D721Med (cell line): ENCODE results near the gene EHBP1L1.

Experiments used
- DNase-seq: peaks from one replicate; pipeline ENCODE4 v3.0.0; 2011; ENCODE audit warnings: low spot score; ENCODE audit not compliant: insufficient read length
- FAIRE-seq: peaks from 2 replicates; lab custom pipeline; 2011; peaks lifted over from hg19 to GRCh38; lab: Jason Lieb, UNC
- CTCF ChIP-seq: IDR thresholded peaks from 2 replicates; pipeline ENCODE4 v1.5.1; 2012; ENCODE audit warnings: mild to moderate bottlenecking, control low read depth; ENCODE audit not compliant: insufficient read depth; ENCODE audit errors: missing control alignments

EHBP1L1 gene

GRCh38 chr11:65609665-65610064, 33.8 kb downstream of the EHBP1L1 start:
- FAIRE-seq, result no peak
- TF ChIP-seq CTCF, result no peak
- DNase-seq, result no peak

- DNase-seq, result no peak
- no peak for FAIRE-seq
- no peak for TF ChIP-seq CTCF
Observed at GRCh38 chr11:65610404-65610803, 34.6 kb downstream of the EHBP1L1 start.

GRCh38 chr11:65611028-65611757, 35.3 kb downstream of the EHBP1L1 start:
- FAIRE-seq (no peak), DNase-seq (no peak)
- TF ChIP-seq CTCF, result no peak

GRCh38 chr11:65611758-65612603, 36.1 kb downstream of the EHBP1L1 start:
- FAIRE-seq (no peak), DNase-seq (no peak)
- no peak for TF ChIP-seq CTCF

GRCh38 chr11:65612691-65613090, 36.8 kb downstream of the EHBP1L1 start:
- FAIRE-seq (no peak), DNase-seq (no peak)
- TF ChIP-seq CTCF, result no peak

GRCh38 chr11:65613091-65613928, 37.5 kb downstream of the EHBP1L1 start:
- TF ChIP-seq CTCF, result no peak
- DNase-seq (no peak), FAIRE-seq (no peak)
